K562 (cell line): ENCODE data around the gene C1QTNF12. TPM values are rescaled to one million over a fixed set of nuclear protein-coding genes. Genes with fewer than 3 reads are reported as not detected.

Experiments used
- HMGN3 ChIP-seq: IDR thresholded peaks from 2 replicates; pipeline ENCODE4 v1.6.1; 2011; ENCODE audit warnings: borderline replicate concordance, low read depth, mild to moderate bottlenecking, mixed read lengths, low read length; ENCODE audit not compliant: insufficient read length; ENCODE audit errors: extremely low read depth
- PATZ1 ChIP-seq: fragments of 250-450 bp; sonication (Bioruptor Pico); IDR thresholded peaks from 2 replicates; pipeline ENCODE4 v1.5.0; 2020; ENCODE audit warnings: mild to moderate bottlenecking, borderline replicate concordance
- RAD21 ChIP-seq, 2 experiments: fragments of 250-450 bp in 1 of 2; fragments of 450-650 bp in 1 of 2; sonication (Bioruptor Pico) in 1 of 2; formaldehyde crosslinking in 1 of 2; IDR thresholded peaks in 1 of 2; conservative IDR thresholded peaks in 1 of 2; 2 replicates each; pipeline versions ENCODE4 v1.4.0 to v1.8.0; 2020 to 2022; ENCODE audit warnings: mild to moderate bottlenecking in 2 of 2, moderate library complexity in 1 of 2
- SRF ChIP-seq, 2 experiments: fragments of 250-450, 450-650 bp in 1 of 2; sonication (Bioruptor Pico) in 1 of 2; sonication (generic) in 1 of 2; formaldehyde crosslinking; IDR thresholded peaks; 2 replicates each; pipeline versions ENCODE4 v1.5.0 to v1.5.1; 2020 to 2022; ENCODE audit warnings: mild to moderate bottlenecking in 1 of 2, missing genetic modification reagents in 1 of 2
- STAG1 ChIP-seq: sonication (generic); formaldehyde crosslinking; IDR thresholded peaks from 2 replicates; pipeline ENCODE4 v1.5.0; 2020; ENCODE audit warnings: missing genetic modification reagents, borderline replicate concordance
- STAT6 ChIP-seq: sonication (generic); formaldehyde crosslinking; IDR thresholded peaks from 2 replicates; pipeline ENCODE4 v1.8.1; 2023; ENCODE audit warnings: mild to moderate bottlenecking, missing genetic modification reagents
- TEAD4 ChIP-seq, 2 experiments: sonication (generic) in 1 of 2; formaldehyde crosslinking in 1 of 2; IDR thresholded peaks; 2 replicates each; pipeline versions ENCODE4 v1.6.1 to v1.8.0; 2012 to 2022; ENCODE audit warnings: borderline replicate concordance in 1 of 2, inconsistent platforms in 1 of 2, low read length in 1 of 2, mild to moderate bottlenecking in 1 of 2, missing genetic modification reagents in 1 of 2
- ZBTB11 ChIP-seq, 3 experiments: fragments of 200-800 bp in 1 of 3; fragments of 250-450 bp in 1 of 3; fragments of 450-650 bp in 1 of 3; sonication (Bioruptor Pico) in 1 of 3; sonication (Bioruptor generic) in 1 of 3; formaldehyde crosslinking in 1 of 3; IDR thresholded peaks; 2 replicates each; pipeline versions ENCODE4 v1.6.1 to v1.8.0; 2016 to 2022; ENCODE audit warnings: mild to moderate bottlenecking in 2 of 3, missing genetic modification characterization in 2 of 3, missing compliant biosample characterization in 1 of 3, moderate library complexity in 1 of 3
- ZNF263 ChIP-seq: sonication (generic); formaldehyde crosslinking; IDR thresholded peaks from 2 replicates; pipeline ENCODE4 v1.8.0; 2022; ENCODE audit warnings: mild to moderate bottlenecking, missing genetic modification reagents, borderline replicate concordance
- ZNF695 ChIP-seq: fragments of 450-650 bp; formaldehyde crosslinking; IDR thresholded peaks from 2 replicates; pipeline ENCODE4 v1.4.0; 2020; ENCODE audit warnings: mild to moderate bottlenecking, moderate library complexity
- polyA plus RNA-seq, 8 experiments: library from polyadenylated mRNA; depleted of rRNA in 4 of 8; stranded (reverse) in 5 of 8; unstranded in 3 of 8; fragments of >200 nt; fragmentation: Nextera tagmentation in 2 of 8; fragmentation: Illumina TruSeq in 1 of 8; extraction: Ambion mirVana in 2 of 8; extraction: Trizol in 1 of 8; gene quantifications; 2 replicates each; pipeline versions ENCODE4 v1.2.1 to v1.2.3, GENCODE V29; 2011 to 2014; ENCODE audit warnings: inconsistent platforms in 1 of 8, missing spikeins in 1 of 8
- total RNA-seq, 7 experiments: library from RNA; depleted of rRNA in 6 of 7; stranded (reverse); fragments of >200 nt in 6 of 7; fragmentation: Illumina TruSeq in 2 of 7; extraction: Trizol in 2 of 7; gene quantifications; 2 replicates each; pipeline versions ENCODE4 v1.2.1 to v1.2.3, GENCODE V29; 2011 to 2021; ENCODE audit warnings: low replicate concordance in 1 of 7
- TF ChIP-seq, protein P1 (sequence below), 2 experiments: IDR thresholded peaks; 2 replicates each; pipeline ENCODE4 v1.6.1; 2012; ENCODE audit warnings: improper control_type of control experiment in 2 of 2, low read depth in 2 of 2, low read length in 2 of 2, borderline replicate concordance in 1 of 2
- TF ChIP-seq, protein P2 (sequence below): sonication (generic); formaldehyde crosslinking; IDR thresholded peaks from 2 replicates; pipeline ENCODE4 v1.8.0; 2022; ENCODE audit warnings: missing genetic modification reagents, mild to moderate bottlenecking, moderate library complexity, borderline replicate concordance

C1QTNF12 gene
- total and polyA plus RNA-seq, 9 of the 15 experiments (the other 6 are each of a cell fraction or from before 2014, with no cell fraction given), result 0.11 to 4.3 (median 0.93) TPM; not detected in 3

DNA sequence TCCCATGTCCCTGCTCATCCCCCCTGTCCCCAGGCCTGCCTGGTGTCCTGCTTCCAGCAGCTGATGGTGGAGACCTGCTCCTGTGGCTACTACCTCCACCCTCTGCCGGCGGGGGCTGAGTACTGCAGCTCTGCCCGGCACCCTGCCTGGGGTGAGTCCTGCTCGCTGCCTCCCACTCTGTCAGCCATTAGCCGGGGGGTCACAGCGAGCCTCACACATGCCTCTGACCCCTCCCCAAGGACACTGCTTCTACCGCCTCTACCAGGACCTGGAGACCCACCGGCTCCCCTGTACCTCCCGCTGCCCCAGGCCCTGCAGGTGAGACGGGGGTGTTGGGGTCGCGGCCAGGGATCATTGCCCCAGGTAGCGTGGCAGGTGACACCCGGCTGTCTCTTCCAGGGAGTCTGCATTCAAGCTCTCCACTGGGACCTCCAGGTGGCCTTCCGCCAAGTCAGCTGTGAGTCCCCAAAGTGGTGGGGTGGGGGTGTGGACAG is 43.8 kb upstream of the C1QTNF12 start (continued):
- no peak for TF ChIP-seq HMGN3
- TF ChIP-seq, protein P1, sequence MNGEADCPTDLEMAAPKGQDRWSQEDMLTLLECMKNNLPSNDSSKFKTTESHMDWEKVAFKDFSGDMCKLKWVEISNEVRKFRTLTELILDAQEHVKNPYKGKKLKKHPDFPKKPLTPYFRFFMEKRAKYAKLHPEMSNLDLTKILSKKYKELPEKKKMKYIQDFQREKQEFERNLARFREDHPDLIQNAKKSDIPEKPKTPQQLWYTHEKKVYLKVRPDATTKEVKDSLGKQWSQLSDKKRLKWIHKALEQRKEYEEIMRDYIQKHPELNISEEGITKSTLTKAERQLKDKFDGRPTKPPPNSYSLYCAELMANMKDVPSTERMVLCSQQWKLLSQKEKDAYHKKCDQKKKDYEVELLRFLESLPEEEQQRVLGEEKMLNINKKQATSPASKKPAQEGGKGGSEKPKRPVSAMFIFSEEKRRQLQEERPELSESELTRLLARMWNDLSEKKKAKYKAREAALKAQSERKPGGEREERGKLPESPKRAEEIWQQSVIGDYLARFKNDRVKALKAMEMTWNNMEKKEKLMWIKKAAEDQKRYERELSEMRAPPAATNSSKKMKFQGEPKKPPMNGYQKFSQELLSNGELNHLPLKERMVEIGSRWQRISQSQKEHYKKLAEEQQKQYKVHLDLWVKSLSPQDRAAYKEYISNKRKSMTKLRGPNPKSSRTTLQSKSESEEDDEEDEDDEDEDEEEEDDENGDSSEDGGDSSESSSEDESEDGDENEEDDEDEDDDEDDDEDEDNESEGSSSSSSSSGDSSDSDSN (IDR thresholded peaks at IDR 0.05; ENCODE audit: borderline replicate concordance in 1 of 2, low read depth in 2 of 2, low read length in 2 of 2), result no peak
- TF ChIP-seq STAT6 (CRISPR knock-in tag), result 0 out of 2 replicates have a peak, but pooled peaks have one; percentile 59
- no peak for TF ChIP-seq ZNF695 (CRISPR knock-in tag)
- TF ChIP-seq ZNF263 (CRISPR knock-in tag), result 0 out of 2 replicates have a peak, but pooled peaks have one; percentile 20
- no peak for TF ChIP-seq ZBTB11 (CRISPR knock-in tag; IDR thresholded peaks at IDR 0.05)
- peak in 1 of 2 experiments; percentile 57; a peak in 1 of 4 replicates for TF ChIP-seq SRF (CRISPR knock-in tag; IDR thresholded peaks at IDR 0.05)
- peak; percentile 65; the same call in 1 of the 2 replicates for TF ChIP-seq STAG1 (CRISPR knock-in tag)
- TF ChIP-seq PATZ1 (CRISPR knock-in tag), result no peak
- TF ChIP-seq, protein P2, sequence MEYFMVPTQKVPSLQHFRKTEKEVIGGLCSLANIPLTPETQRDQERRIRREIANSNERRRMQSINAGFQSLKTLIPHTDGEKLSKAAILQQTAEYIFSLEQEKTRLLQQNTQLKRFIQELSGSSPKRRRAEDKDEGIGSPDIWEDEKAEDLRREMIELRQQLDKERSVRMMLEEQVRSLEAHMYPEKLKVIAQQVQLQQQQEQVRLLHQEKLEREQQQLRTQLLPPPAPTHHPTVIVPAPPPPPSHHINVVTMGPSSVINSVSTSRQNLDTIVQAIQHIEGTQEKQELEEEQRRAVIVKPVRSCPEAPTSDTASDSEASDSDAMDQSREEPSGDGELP (CRISPR knock-in tag), result peak; percentile 92
- TF ChIP-seq RAD21 (CRISPR knock-in tag; conservative IDR thresholded peaks at IDR 0.05 in 1 of 2, IDR thresholded peaks at IDR 0.05 in 1 of 2), result peak; percentile 40 to 72; a peak in 3 of 4 replicates
- TF ChIP-seq TEAD4 (IDR thresholded peaks at IDR 0.05; ENCODE audit: low read length), result no peak
- TF ChIP-seq TEAD4 (CRISPR knock-in tag; IDR thresholded peaks at IDR 0.05; ENCODE audit: borderline replicate concordance), result peak; percentile 77; the same call in 1 of the 2 replicates
